KMS-11 (cell line): ENCODE measurements around the gene KRT9.

Experiments used
- H2AFZ ChIP-seq: fragments of 200-600 bp; sonication (generic); 2 replicates; pipeline ENCODE4 v1.6.1; 2016; ENCODE audit warnings: antibody characterized with exemption, mixed run types, low read depth
- H3K27ac ChIP-seq: fragments of 200-600 bp; sonication (generic); 2 replicates; pipeline ENCODE4 v1.6.1; 2016; ENCODE audit warnings: mild to moderate bottlenecking, mixed run types
- H3K27me3 ChIP-seq: fragments of 200-600 bp; sonication (generic); 2 replicates; pipeline ENCODE4 v1.6.1; 2017; ENCODE audit warnings: mild to moderate bottlenecking, low read depth, mixed run types, moderate library complexity; ENCODE audit not compliant: insufficient read depth
- H3K36me3 ChIP-seq: fragments of 200-600 bp; sonication (generic); 2 replicates; pipeline ENCODE4 v1.6.1; 2017; ENCODE audit warnings: mild to moderate bottlenecking, mixed run types; ENCODE audit not compliant: insufficient read depth
- H3K4me1 ChIP-seq: fragments of 200-600 bp; sonication (generic); 2 replicates; pipeline ENCODE4 v1.6.1; 2016; ENCODE audit warnings: mild to moderate bottlenecking, low read depth, mixed run types; ENCODE audit not compliant: poor library complexity, severe bottlenecking
- H3K4me2 ChIP-seq: fragments of 200-600 bp; sonication (generic); 2 replicates; pipeline ENCODE4 v1.7.0; 2016; ENCODE audit warnings: mild to moderate bottlenecking, mixed run types
- H3K4me3 ChIP-seq: fragments of 200-600 bp; sonication (generic); IDR thresholded peaks from 2 replicates; pipeline ENCODE4 v1.6.1; 2017; ENCODE audit warnings: low read depth, low read length, mixed read lengths; ENCODE audit not compliant: insufficient read depth
- H3K79me2 ChIP-seq: fragments of 200-600 bp; sonication (generic); 2 replicates; pipeline ENCODE4 v1.6.1; 2016; ENCODE audit warnings: low read depth, mixed run types; ENCODE audit not compliant: insufficient read depth
- H3K9ac ChIP-seq: fragments of 200-600 bp; sonication (generic); 2 replicates; pipeline ENCODE4 v1.6.1; 2016; ENCODE audit warnings: mild to moderate bottlenecking, mixed run types
- H4K20me1 ChIP-seq: fragments of 200-600 bp; sonication (generic); 2 replicates; pipeline ENCODE4 v1.6.1; 2016; ENCODE audit warnings: mild to moderate bottlenecking, mixed run types; ENCODE audit not compliant: insufficient read depth
- CTCF ChIP-seq: fragments of 200-600 bp; sonication (generic); conservative IDR thresholded peaks from 2 replicates; pipeline ENCODE4 v1.6.1; 2017; ENCODE audit warnings: low read depth, mild to moderate bottlenecking, antibody characterized with exemption, low read length, moderate library complexity, mixed read lengths

Gene KRT9

DNA sequence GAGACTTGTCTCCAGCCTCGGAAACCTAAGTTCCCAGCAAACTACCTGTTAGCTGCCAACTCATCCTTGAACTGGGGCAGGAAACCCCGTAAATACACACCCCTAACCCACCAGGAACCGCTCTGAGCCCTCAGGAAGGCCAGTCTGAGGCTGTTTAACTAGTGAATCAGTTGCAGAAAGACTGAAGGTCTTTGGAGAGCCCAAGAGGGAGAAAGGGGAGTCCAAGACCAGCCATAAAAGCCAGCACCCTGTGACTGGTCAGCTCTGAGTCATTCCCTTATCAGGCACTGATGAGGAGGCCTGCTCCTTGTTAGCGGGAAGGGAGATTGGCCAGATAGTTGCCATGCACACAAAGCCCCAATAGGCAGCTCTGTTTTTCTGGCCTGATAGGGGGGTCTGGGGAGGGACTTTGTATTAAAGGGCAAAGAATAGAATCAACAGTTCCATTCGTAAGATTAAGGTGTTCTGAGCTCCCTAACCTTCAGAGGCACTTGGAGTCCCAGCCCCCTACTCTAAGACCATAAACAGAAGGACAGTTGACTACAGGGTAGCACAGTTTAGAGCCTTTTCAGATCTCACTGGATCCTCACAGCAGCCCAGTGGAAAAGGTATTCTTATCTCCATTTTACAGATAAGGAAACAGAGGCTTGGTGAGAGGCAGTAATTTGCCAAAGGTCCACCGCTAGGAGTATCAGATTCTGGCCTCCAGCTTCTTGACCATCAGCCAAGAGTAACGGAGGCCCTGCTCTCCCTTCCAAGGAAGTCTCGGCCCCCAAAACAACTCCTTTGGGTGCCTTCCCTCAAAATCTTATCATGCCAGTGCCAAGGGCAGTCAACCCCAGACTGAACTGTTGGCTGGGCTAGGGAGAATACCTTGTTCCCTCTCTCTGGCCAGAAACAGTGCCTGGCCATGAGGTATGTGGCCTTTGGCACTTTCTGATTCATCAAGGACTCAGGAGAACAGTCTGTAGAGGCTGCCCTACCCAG, 41.5 kb downstream of the KRT9 start:
- no peak overlapping the region for H3K4me2 ChIP-seq
- H3K27me3 ChIP-seq: peaks cover 23% of the 10 kb centered on the region
- H3K79me2 ChIP-seq: no peaks in the 10 kb centered on the region
- H3K9ac ChIP-seq: no peak overlapping the region
- no peaks in the 10 kb centered on the region for H3K36me3 ChIP-seq
- no peak for TF ChIP-seq CTCF
- no peak overlapping the region for H3K4me3 ChIP-seq
- no peaks in the 10 kb centered on the region for H3K4me1 ChIP-seq
- H4K20me1 ChIP-seq: no peaks in the 10 kb centered on the region
- no peak overlapping the region for H2AFZ ChIP-seq
- H3K27ac ChIP-seq: no peak overlapping the region

DNA sequence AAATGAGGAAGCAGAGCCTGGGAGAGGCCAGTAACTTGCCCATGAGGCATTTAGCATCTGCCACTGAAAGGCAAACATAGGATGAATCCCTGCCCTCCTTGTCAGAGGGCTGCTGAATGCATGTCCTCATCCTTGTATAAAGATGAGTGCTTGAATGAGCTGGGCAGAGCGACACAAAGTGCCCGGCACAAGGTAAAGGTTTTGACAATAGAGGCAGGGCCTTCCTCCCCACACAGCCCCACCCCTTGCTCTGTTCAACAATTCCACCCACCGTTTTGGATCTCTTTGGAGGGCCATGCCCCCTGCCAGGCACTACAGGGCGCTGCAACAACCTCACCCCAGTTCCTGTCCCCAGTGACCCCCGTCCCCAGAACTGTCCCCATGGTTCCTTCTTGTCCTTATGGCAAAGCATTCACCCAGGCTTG, 42.4 kb downstream of the KRT9 start:
- H3K27ac ChIP-seq: no peak overlapping the region
- no peak overlapping the region for H3K4me3 ChIP-seq
- no peaks in the 10 kb centered on the region for H3K79me2 ChIP-seq
- H3K4me2 ChIP-seq: no peak overlapping the region
- no peaks in the 10 kb centered on the region for H4K20me1 ChIP-seq
- H3K36me3 ChIP-seq: no peaks in the 10 kb centered on the region
- H2AFZ ChIP-seq: no peak overlapping the region
- no peak overlapping the region for H3K9ac ChIP-seq
- peaks cover 23% of the 10 kb centered on the region for H3K27me3 ChIP-seq
- no peak for TF ChIP-seq CTCF
- H3K4me1 ChIP-seq: no peaks in the 10 kb centered on the region

DNA sequence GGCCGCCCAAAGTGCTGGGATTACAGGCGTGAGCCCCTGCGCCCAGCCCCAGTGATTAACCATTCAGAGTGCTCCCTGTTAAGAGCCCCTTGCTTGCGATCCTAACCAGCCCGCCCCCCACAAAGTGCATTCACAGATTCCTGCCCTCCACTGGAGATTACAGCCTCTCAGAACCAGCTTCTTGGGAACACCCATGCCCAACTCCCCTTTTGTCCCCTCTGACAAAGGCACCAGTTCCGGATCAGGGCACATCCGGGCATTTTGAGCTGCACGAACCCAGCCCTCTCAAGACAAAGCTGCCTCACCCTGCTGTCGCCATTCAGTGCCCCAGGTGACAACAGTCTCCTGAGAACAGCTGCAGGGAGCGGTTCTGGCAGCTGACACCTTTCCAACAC, 42.9 kb downstream of the KRT9 start:
- no peak overlapping the region for H3K27ac ChIP-seq
- peaks cover 23% of the 10 kb centered on the region for H3K27me3 ChIP-seq
- H3K9ac ChIP-seq: no peak overlapping the region
- H4K20me1 ChIP-seq: no peaks in the 10 kb centered on the region
- H3K4me3 ChIP-seq: no peak overlapping the region
- no peak for TF ChIP-seq CTCF
- no peaks in the 10 kb centered on the region for H3K79me2 ChIP-seq
- no peak overlapping the region for H2AFZ ChIP-seq
- H3K4me1 ChIP-seq: no peaks in the 10 kb centered on the region
- no peaks in the 10 kb centered on the region for H3K36me3 ChIP-seq
- H3K4me2 ChIP-seq: no peak overlapping the region

GRCh38 chr17:41527063-41528023, 44.5 kb downstream of the KRT9 start:
- Histone ChIP-seq H3K9ac (no peak overlapping the region), H3K4me3 (no peak overlapping the region), H3K36me3 (no peaks in the 10 kb centered on the region), H2AFZ (no peak overlapping the region), H3K27me3 (peaks cover 23% of the 10 kb centered on the region), H3K79me2 (no peaks in the 10 kb centered on the region), H3K4me2 (no peak overlapping the region), H4K20me1 (no peaks in the 10 kb centered on the region), H3K27ac (no peak overlapping the region), H3K4me1 (no peaks in the 10 kb centered on the region)
- no peak for TF ChIP-seq CTCF
